ENCODE measurements around the gene INTS7.

GRCh38 chr1:211896958-211897357 lies 138.4 kb downstream of the INTS7 start:
- TF ChIP-seq CTCF (IDR thresholded peaks at IDR 0.05), result no peak
- TF ChIP-seq SIN3A (IDR thresholded peaks at IDR 0.05; ENCODE audit: borderline replicate concordance, insufficient read depth, low read depth, low read length), result no peak
- TF ChIP-seq POLR2AphosphoS5 (IDR thresholded peaks at IDR 0.05; ENCODE audit: low read depth, low read length), result no peak
- no peak for TF ChIP-seq REST (IDR thresholded peaks at IDR 0.05; ENCODE audit: insufficient read depth in 1 of 2, low read depth in 2 of 2, low read length in 1 of 2)
- no peak for TF ChIP-seq TCF7L2 (IDR thresholded peaks at IDR 0.05; ENCODE audit: low read depth, low read length)
